ENCODE results near the gene TAS2R8. TPM values are rescaled to one million over a fixed set of nuclear protein-coding genes. Genes with fewer than 3 reads are reported as not detected.

TAS2R8 gene
- total and polyA plus RNA-seq, 2 experiments from 2014 or later: 0.45 TPM; not detected in 1

DNA sequence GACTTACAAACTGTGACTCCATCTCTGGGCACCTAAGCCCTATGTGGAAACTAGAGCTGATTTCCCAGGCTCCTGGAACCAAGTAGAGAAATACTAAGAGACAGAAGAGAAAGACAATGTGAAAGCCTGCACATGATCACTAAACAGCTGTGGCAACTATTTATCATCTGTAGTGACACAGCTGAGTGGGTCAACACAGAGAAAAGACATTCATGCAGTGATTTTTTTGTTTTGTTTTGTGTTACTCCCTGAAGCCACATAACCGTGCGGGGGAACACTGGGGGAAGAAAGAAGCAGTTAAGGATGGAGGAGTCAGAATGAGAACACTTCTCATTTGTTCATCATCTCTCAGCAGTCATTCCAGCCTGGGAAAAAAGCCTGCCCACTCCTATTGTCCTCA lies 40.7 kb upstream of the TAS2R8 start:
- no peak for DNase-seq (ENCODE audit: low read depth in 1 of 2, low spot score in 1 of 2)
- TF ChIP-seq, protein P1, sequence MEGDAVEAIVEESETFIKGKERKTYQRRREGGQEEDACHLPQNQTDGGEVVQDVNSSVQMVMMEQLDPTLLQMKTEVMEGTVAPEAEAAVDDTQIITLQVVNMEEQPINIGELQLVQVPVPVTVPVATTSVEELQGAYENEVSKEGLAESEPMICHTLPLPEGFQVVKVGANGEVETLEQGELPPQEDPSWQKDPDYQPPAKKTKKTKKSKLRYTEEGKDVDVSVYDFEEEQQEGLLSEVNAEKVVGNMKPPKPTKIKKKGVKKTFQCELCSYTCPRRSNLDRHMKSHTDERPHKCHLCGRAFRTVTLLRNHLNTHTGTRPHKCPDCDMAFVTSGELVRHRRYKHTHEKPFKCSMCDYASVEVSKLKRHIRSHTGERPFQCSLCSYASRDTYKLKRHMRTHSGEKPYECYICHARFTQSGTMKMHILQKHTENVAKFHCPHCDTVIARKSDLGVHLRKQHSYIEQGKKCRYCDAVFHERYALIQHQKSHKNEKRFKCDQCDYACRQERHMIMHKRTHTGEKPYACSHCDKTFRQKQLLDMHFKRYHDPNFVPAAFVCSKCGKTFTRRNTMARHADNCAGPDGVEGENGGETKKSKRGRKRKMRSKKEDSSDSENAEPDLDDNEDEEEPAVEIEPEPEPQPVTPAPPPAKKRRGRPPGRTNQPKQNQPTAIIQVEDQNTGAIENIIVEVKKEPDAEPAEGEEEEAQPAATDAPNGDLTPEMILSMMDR (IDR thresholded peaks at IDR 0.05; ENCODE audit: low read depth, low read length): no peak
- no peaks in the 10 kb centered on the region for H3K4me1 ChIP-seq (ENCODE audit: low read depth)
- H3K36me3 ChIP-seq: no peaks in the 10 kb centered on the region
- H3K9me3 ChIP-seq (ENCODE audit: low read depth): no peaks in the 10 kb centered on the region
- H3K4me3 ChIP-seq: no peak overlapping the region
- H3K27me3 ChIP-seq: no peaks in the 10 kb centered on the region
- H3K27ac ChIP-seq: no peak overlapping the region

GRCh38 chr12:10842862-10843261 lies 35.8 kb upstream of the TAS2R8 start:
- no peak for DNase-seq (ENCODE audit: low read depth in 1 of 2, low spot score in 1 of 2)
- H3K27ac ChIP-seq: no peak overlapping the region
- H3K36me3 ChIP-seq: no peaks in the 10 kb centered on the region

DNA sequence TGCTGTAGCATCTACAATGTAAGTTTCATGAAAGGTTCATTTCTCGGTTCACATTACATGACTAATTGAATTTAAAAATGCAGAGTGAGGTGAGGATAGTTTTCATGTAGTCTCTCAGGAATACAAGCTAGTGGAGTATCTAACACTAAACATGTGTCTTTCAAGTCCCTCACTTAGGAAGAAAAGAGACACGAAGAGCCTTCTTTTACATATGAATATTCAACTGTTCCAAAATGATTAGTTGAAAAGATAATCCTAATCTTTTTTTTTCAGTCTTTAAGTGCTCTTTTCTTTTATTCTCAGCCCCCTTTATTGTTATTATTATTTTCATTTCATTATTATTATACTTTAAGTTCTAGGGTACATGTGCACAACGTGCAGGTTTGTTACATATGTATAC lies 31.4 kb upstream of the TAS2R8 start:
- no peaks in the 10 kb centered on the region for H3K4me1 ChIP-seq (ENCODE audit: low read depth)
- no peak overlapping the region for H3K4me3 ChIP-seq
- no peak overlapping the region for H3K27ac ChIP-seq
- no peaks in the 10 kb centered on the region for H3K36me3 ChIP-seq
- H3K9me3 ChIP-seq (ENCODE audit: low read depth): no peaks in the 10 kb centered on the region
- TF ChIP-seq, protein P1 (IDR thresholded peaks at IDR 0.05; ENCODE audit: low read depth, low read length): no peak
- no peak for DNase-seq (ENCODE audit: low read depth in 1 of 2, low spot score in 1 of 2)
- H3K27me3 ChIP-seq: no peaks in the 10 kb centered on the region

More at GRCh38 chr12:10842862-10843261, 35.8 kb upstream of the TAS2R8 start:
- TF ChIP-seq, protein P1 (IDR thresholded peaks at IDR 0.05; ENCODE audit: low read depth, low read length): no peak
- H3K4me3 ChIP-seq: no peak overlapping the region
- H3K9me3 ChIP-seq (ENCODE audit: low read depth): no peaks in the 10 kb centered on the region
- H3K27me3 ChIP-seq: no peaks in the 10 kb centered on the region
- no peaks in the 10 kb centered on the region for H3K4me1 ChIP-seq (ENCODE audit: low read depth)

DNA sequence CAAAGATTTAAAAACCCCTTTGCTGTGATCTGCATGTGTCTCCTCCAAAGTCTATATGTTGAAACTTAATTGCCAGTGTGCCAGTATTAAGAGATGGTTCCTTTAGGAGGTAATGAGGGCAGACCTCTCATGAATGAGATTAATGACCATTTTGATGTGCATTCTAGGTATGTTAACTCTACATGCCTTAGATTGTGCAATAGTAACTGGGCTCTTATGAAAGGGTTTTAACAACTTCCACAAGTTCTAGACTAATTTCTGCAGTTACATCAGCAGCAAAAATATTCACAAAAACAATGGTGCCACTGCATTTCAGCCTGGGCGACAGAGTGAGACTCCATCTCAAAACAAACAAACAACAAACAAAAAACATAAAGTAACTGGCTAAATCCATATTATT lies 22.9 kb upstream of the TAS2R8 start:
- Histone ChIP-seq H3K4me1 (ENCODE audit: low read depth) (no peaks in the 10 kb centered on the region), H3K4me3 (no peak overlapping the region), H3K27ac (no peak overlapping the region), H3K27me3 (no peaks in the 10 kb centered on the region), H3K36me3 (no peaks in the 10 kb centered on the region), H3K9me3 (ENCODE audit: low read depth) (no peaks in the 10 kb centered on the region)
- peak in 1 of 2 donors; percentile 6 for DNase-seq (ENCODE audit: low read depth in 1 of 2, low spot score in 1 of 2)
- TF ChIP-seq, protein P1 (IDR thresholded peaks at IDR 0.05; ENCODE audit: low read depth, low read length): no peak

- TF ChIP-seq, protein P1 (IDR thresholded peaks at IDR 0.05; ENCODE audit: low read depth, low read length): no peak
- no peak for DNase-seq (ENCODE audit: low read depth in 1 of 2, low spot score in 1 of 2)
- no peak within 1 kb of the TSS for H3K27ac ChIP-seq
- H3K9me3 ChIP-seq (ENCODE audit: low read depth): no peaks in the 10 kb centered on the region
- no peaks in the 10 kb centered on the region for H3K4me1 ChIP-seq (ENCODE audit: low read depth)
- no peaks in the 10 kb centered on the region for H3K36me3 ChIP-seq
- no peak within 1 kb of the TSS for H3K4me3 ChIP-seq
- no peaks in the 10 kb centered on the region for H3K27me3 ChIP-seq
Measured at GRCh38 chr12:10826258-10826657, 19.2 kb upstream of the TAS2R8 start, which contains the start of gene TAS2R10. Gene TAS2R10, minus strand, starts transcription at chr12:10826358. Its CDS starts 89 bp downstream, at chr12:10826269.

GRCh38 chr12:10824957-10825356 lies 17.9 kb upstream of the TAS2R8 start:
- H3K36me3 ChIP-seq: no peaks in the 10 kb centered on the region
- H3K4me3 ChIP-seq: no peak overlapping the region
- H3K4me1 ChIP-seq (ENCODE audit: low read depth): no peaks in the 10 kb centered on the region
- H3K9me3 ChIP-seq (ENCODE audit: low read depth): no peaks in the 10 kb centered on the region
- TF ChIP-seq, protein P1 (IDR thresholded peaks at IDR 0.05; ENCODE audit: low read depth, low read length): no peak
- DNase-seq (ENCODE audit: low read depth in 1 of 2, low spot score in 1 of 2): no peak
- H3K27ac ChIP-seq: no peak overlapping the region
- no peaks in the 10 kb centered on the region for H3K27me3 ChIP-seq

Measured in cardiac muscle cell (in vitro differentiated cells and primary cell).